ENCODE data around the gene POLR2E.
"Not testable (repeated sequence)": the region's sequence is repeated elsewhere in the genome, so short reads cannot be mapped to it uniquely, and the experiment has no call there.

Gene POLR2E

DNA sequence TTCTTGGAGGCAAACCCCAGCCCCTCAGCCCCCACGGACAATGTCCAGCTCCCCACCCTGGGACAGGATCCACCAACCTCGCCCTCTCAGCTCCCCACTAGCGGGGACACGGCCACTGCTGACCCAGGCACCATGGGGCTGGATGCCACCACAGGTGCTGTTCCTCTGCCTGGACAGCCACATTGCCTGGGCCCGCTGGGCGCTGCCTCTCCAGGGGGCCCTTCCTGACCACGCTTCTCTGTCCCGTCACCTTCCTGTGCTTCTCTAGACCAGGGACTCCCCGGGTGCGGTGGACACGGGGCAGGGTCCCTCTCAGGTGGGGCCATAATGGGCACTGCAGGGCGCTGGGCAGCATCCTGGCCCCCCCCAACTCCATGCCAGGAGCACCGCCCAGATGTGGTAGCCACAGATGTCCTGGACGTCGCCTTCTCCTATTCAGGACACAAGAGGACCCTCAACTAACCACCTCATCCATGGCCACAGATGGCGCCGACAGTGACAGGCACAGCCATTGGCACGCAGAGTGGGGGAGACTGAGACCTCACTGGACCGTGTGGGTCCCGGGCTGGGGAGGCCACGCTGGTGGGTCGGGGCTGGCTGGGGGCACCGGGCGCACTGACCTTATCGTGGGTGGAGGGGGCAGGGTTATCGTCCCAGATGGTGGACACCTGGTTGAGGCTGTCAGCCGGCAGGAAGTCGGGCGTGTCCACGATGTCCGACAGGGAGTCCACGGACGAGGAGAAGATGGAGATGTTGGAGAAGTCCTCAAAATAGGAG is 32.0 kb upstream of the POLR2E start:
- DNase-seq (ENCODE audit: low read depth in 2 of 2, low spot score in 1 of 2), result no peak

DNA sequence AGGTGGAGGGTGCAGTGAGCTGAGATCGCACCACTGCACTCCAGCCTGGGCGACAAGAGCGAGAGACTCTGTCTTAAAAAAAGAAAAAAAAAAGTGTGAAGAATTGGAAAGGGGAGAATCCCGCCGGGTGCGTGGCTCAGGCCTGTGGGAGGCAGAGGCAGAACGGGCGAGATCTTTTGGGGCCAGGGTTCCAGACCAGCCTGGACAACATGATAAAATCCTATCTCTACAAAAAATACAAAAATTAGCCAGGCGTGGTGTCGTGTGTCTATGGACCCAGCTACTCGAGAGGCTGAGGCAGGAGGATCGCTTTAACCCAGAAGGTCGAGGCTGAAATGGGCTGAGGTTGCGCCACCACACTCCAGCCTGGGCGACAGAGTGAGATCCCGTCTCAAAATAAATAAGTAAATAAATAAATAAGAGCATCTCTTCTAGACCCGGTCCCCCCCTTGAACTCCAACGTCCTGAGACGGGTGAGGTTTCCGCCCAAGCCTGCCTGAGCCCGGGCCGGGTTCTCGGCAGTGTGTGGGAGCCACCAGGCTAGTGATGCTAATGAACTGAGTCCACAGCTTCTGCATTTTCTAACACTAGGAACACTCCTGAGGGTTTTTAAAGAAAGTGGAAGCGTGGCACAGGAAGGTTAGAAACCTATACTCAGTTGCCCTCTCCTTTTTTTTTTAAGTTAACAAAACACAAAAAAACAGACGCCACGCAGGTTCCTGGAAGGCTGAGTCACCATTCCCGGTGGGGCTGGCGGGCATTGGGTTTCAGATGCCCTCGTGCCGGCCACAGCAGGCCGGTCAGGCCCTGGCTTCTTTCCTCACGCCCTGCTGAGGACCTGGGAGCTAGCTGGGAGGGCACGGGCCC is 30.7 kb upstream of the POLR2E start:
- no peak for DNase-seq (ENCODE audit: low read depth in 2 of 2, low spot score in 1 of 2)

DNA sequence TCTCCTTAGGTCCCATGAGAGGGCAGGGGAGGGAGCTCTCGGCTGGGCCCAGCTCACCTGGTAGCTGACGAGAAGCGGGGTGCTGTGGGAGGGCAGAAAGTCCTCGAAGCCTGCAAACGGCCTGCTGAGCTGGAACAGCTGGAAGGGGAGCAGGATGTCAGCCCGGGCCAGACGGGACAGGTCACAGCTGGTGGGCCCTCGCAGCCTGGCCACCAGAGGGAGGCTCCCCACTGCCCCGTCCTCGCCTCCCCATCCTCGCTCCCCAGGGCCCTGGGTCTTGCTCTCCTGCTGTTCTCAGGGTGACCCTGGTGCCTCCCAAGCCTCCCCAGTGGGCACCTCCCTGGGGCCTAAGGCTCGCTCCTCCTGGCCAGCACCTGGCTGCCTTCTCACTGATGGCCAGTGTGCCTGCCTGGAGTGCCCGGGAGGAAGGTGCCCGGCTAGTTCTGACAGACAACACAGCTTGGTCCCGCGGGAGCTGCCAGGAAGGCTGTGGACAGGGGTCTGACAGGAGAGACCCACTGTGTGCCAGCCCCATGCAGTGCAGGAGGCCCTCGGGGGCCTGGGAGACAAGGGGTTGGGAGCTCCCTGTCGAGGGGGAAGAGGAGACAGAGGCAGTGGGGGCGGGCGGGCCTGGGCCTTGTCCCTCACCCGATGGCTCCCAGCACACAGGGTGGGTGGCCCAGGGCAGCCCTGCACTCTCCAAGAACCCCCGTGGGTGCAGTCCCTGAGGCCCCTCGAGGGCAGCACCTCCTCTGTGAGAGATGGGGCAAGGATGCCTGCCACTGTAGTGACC is 28.9 kb upstream of the POLR2E start:
- DNase-seq (ENCODE audit: low read depth in 2 of 2, low spot score in 1 of 2), result no peak

DNA sequence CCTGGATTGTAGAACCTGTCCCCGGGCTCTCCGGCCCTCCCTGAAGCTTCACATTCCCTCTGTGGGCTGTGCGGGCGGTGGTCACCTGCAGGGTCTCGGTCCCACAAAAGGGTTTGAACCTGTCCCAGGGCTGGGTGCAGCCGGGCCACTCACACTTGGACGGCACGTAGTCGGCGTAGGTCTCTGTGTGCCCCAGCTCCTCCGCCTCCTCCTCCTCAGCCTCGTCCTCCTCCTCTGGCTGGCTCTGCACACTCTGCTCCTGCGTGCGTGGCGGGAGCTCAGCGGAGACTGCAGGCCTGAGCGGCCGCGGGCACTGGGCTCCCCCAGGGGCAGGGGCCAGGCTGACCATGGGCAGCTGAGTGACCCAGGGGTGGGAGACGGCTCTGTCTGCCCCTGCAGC is 28.2 kb upstream of the POLR2E start:
- DNase-seq (ENCODE audit: low read depth in 2 of 2, low spot score in 1 of 2), result no peak

DNA sequence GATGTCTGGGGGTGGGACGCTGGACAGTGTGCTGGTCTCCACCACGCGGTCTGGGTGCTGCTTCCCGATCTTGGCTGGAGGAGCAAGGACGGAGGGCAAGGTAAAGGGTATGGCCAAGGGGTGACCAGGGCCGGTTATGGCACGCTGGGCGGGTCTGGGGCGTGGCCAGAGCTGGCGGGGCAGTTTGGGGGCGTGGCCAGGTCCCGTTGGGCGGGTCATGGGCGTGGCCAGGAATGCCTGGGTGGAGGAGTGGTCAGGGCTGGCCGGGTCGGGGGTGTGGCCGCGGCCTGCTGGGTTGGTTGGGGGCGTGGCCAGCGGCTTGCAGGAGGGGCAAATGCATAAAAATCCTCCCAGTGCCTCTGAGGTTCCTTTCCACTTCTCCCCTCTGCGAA is 27.8 kb upstream of the POLR2E start:
- no peak for DNase-seq (ENCODE audit: low read depth in 2 of 2, low spot score in 1 of 2)

DNA sequence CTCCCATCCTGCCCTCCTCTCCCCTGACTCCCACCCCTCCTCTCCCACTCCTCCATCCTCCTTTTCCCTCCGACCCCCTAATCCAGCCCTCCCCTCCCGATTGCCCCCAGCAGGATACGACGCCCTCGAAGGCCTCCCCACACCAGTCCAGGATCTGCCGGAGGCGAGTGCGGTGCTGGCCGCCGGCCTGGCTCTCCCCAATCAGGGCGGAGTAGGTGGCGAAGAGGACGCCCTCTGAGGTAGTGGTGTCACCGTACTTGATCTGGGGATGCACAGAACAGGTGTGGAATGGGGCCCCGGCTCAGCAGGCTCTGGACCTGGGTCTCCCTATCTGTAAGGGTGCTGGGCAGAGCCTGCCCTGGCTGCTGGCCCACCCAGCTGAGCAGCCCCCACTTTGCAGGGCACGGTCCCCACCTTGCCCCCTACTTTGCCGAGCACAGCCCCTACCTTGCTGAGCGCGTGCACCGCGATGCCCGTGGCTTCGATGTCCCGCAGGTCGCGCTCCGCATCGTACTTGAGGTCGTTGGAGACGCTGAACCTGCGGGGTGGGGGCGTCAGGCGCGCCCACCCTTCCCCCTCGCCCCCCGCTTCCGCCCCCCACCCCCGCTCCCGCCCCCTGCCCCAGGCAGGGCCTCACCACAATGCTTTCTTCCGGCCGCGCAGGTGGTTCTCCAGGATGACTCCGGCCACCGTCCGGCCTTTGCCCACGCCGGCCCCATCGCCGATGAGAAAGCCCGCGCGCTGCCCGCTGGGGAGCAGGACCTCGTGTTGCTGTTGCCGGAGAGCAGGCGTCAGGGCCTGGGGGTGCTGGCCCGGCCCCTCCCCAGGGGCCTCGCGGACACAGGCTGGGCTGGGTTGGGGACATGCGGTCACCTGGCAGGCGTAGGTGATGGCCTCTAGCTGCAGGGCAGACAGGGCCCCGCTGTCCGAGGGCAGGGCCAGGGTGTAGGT is 27.1 kb upstream of the POLR2E start:
- no peak for DNase-seq (ENCODE audit: low read depth in 2 of 2, low spot score in 1 of 2)

DNA sequence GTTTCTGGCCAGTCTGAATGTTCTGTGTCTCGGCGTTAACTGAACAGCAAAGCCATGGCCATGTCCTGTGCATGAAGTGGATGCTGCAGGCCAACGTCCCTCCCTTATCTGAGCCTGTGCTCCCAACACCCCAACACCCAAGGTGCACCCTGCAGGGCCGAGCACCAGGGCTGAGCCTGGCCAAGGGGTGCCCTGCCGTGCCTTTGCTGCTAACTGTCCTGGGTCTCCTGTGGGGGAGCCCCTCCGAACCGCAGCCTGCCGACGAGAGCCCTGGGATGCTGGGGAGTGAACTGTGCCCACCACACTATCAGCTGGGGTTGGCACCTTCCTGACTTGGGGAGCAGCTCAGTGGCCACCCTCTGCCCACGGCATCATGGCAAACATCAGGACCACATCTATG is 26.2 kb upstream of the POLR2E start:
- DNase-seq (ENCODE audit: low read depth in 2 of 2, low spot score in 1 of 2), result no peak

DNA sequence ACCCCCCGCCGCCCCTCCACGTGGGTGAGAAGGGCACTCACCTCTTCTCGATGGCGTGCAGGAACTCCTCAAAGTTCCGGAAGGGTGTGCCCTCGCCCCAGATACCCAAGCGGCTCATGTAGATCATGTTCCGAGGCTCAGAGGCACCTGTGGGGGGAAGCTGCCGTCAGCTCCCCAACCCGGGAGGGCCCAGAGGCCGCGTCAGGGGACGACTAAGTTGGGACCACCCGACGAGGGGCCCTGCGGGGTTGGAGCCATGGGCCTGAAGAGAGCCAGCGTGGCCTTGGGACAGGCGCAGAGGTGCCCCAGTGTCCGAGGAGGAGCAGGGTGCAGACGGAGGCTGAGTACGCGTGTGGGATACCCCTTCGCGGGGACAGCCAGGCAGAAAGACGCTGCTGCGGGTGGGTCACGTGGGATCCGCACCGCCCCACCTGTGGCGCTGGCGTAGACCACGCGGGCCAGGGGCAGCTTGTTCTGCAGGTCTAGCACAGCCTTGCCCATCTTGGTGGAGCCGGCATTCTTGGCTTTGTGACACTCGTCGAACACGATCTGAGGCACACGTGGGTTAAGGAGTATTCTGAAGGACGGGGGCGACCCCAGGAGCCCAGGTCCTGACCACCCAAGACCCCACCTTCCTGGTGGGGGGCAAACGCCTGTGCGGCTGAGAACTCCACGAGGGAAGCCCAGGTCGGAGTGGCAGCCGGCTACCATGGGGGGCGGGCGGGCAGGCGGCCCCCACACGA is 24.5 kb upstream of the POLR2E start:
- no peak for DNase-seq (ENCODE audit: low read depth in 2 of 2, low spot score in 1 of 2)

DNA sequence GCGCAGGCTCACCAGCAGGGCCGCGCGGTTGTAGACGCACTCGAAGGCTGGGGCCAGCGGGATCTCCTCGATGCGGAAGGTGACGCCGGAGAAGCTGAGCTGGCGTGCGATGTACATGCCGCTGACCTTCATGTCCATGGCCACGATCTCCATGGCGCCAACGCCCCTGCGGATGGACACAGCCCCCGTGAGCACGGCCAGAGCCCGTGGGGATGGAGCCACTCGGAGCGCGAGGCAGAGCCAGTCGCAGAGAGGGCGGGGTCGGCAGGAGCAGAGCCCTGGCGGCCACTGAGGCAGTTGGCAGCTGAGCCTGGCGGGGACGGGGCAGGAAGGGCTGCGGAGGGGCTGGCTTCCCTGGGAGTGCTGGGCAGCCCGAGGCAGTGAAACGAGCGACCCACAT is 23.8 kb upstream of the POLR2E start:
- no peak for DNase-seq (ENCODE audit: low read depth in 2 of 2, low spot score in 1 of 2)

DNA sequence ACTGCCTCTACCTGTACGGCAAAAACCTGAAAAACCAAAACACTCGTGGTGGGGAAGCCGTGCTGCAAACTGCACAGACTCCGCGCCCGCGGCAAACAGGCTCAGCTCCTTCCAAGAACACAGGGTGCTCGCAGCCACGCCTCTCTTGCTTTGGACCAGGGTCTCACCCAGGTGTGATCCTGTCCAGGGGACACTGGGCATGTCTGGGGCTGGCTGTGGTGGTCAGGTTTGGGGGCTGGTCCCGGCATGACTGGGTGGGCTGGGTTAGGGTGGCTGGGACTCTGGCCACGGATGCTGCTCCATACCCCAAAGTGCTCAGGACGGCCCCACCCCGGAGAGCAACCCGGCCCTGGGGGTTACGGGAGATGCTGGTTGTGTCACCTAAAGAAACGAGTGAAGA is 22.5 kb upstream of the POLR2E start:
- DNase-seq (ENCODE audit: low read depth in 2 of 2, low spot score in 1 of 2), result no peak

DNA sequence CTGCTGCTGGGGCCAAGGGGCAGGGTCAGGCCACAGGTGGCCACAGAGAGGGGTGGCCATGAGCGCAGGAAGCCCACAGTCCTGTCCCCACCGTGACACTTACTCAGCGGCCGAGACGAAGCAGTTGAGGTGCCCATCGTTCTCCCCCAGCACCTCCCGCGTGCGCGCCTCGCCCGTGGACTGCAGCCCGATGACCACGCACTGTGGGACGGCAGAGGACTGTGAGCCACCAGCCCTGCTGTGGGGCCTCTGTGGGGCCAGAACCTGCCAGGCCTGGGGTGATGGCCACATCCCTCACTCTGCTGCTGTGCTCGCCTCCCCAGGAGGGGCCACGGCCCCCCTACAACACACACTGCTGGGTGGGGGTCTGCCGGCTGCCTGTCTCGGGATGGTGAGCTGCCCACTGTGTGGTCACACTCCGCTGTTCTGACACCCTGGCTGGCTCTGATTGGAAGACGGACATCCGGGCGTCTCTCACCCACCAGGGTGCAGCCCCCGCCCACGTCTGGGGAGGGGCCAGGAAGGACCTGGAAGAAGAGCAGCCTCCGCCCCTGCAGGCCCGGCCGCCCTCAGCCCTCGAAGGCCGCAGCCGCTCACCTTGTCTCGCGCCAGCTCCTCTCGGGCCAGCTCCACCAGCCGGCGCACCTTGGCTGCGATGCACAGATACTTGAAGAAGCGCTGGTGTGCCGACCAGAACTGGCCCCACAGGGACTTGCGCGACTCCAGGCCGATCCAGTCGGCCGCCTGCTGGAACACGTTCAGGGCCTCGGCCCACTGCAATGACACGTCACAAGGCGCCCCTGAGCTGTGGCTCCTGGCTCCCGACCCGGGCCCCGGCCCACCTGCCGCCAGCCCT is 21.8 kb upstream of the POLR2E start:
- DNase-seq (ENCODE audit: low read depth in 2 of 2, low spot score in 1 of 2), result no peak

DNA sequence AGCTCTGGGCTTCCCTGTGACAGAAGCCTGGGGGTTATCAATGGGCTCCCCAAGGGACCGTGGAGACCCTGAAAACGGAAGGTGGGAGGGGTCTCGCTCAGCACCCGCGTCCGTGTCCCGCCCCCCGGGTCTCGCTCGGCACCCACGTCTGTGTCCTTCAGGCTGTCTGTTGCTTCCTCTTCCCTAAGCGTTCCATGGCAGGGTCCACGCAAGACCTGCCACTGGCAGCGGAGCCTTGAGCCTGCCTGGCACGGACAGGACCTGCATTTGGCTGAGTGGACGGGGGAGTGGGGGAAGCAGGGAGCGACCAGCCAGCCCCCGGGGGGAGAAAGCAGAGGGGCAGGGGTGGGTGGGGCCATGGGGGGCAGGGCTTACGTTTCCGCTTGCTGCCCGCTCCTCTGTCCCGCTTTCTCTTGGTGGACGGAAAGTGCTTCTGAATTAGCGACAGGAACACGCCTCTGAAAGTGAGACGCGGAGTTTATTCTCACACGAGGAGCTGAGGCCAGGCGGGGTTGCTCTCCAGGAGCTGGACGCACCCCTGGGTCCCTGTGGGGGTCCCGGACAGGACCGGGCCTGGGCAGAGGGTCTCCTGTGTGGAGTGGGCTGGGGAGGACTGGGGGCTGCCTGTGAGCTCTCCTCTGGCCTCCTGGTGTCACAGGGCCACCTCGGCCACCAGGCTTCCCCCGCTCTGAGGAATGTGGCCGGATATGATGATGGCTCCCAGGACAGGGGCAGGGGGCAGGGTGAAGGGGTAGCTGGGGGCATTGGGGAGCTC is 20.7 kb upstream of the POLR2E start:
- no peak for DNase-seq (ENCODE audit: low read depth in 2 of 2, low spot score in 1 of 2)

DNA sequence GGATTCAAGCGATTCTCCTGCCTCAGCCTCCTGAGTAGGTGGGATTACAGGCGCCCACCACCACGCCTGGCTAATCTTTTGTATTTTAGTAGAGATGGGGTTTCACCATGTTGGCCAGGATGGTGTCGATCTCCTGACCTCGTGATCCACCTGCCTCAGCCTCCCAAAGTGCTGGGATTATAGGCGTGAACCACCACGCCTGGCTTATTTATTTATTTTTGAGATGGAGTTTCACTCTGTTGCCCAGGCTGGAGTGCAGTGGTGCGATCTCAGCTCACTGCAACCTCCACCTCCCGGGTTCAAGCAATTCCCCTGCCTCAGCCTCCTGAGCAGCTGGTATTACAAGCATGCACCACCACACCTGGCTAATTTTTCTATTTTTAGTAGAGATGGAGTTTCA is 19.6 kb upstream of the POLR2E start:
- DNase-seq (ENCODE audit: low read depth in 2 of 2, low spot score in 1 of 2), result not testable (repeated sequence)

DNA sequence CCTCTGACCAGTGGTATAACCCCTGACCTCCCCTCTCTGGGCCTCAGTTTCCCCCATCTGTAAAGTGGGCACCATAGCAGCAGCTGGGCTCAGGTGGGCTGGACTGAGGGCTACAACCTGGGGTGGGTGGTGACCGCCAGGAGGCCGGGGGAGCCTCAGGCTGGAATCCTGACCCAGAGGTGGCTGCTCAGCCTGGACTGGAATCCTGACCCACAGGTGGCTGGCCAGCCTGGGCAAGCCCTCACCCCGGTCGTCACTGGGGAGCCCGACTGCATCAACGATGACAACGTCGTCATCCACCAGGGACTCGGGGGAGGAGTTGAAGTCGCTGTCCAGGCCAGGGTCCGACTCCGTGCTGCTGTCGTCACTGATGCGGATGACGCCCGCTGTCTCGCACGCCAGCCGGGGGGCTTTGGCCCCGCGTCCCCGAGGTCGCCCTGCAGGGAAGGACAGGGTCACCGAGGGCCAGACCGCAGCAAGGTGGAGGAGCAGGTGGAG is 18.9 kb upstream of the POLR2E start:
- DNase-seq (ENCODE audit: low read depth in 2 of 2, low spot score in 1 of 2), result no peak

DNA sequence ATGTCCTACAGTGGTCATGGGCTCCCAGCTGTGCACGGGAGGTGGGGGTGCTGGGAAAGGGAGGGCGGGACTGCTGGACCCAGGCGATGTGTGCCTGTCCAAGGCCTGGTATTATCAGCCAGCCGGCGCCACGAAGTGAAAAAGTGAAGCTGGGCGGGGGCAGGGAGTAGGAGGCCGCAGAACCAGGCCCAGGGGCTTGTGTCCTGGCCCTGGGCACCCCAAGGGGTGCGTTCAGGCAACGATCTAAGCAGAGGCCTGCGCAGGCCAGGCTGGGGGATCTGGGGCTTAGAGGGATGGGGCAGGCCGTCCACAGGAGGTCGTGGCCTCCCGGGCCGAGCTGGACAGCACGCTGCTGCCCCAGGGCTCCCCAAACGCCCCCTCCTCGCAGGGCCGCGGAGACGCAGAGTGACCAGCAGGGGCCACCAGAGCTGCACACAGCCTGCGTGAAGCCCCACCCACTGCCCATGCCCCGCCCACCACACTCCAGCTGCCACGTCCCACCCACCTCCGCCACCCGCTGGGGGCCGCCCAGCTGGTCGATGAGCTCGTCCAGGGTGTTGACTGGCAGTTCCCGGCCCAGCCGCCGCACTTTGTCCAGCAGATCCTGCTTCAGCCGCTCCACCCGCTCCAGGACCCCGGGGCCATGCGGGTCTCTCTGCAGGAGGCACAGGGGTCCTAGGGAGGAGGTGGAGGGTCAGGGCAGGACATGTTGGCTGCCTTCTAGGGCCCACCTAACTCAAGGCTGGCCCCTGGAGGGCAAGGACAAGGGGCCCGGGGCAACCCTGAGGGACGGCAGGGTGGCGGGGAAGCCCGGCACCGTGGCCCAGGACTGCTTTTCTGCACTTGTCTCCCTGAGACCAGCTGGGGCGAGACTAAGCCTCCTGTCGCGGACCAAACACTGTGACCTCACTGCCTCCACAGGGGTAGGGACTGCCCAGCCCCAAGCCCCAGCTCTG is 18.1 kb upstream of the POLR2E start:
- DNase-seq (ENCODE audit: low read depth in 2 of 2, low spot score in 1 of 2), result peak; percentile 69 to 72

DNA sequence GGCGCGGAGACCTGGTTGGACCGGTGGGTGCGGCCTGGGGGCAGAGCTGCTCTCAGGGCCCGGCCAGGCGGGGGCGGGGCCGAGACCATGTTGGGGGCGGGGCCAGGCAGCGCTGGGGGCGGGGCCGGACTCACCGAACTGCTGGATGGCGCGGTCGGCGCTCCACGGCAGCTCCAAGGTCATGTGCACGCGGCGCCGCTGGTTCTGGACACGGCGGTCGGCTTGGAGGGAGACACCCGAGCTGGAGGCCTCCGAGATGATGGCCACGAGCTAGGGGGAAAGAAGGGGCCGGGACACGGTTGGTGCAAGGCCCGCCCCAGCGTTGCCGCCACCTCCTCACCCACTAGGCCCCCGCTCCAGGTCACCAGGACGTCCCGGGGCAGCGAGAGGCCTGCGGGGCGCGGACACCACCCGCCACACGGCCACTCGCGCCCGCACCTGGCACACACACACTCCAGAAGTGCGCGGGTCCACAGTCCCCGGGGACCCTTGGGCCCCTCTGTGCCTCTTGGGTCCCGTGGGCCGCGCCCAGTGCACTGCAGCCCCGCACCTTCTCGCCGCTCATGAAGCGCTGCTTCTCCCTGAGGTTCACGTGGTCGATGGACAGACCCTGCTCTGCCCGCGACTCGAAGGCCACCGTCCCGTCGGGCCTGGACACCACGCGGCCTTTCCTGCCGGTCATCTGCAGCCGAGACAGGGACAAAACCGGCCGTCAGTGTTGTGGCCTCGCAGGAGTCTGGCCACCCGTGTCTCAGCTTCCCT is 17.3 kb upstream of the POLR2E start:
- no peak for DNase-seq (ENCODE audit: low read depth in 2 of 2, low spot score in 1 of 2)

Data from stimulated activated CD8-positive, alpha-beta memory T cell treated with anti-CD3 and anti-CD28 coated beads, Interleukin-4, amount 100 ng/mL, for 1 hour (primary cell).